NCI-H187 treated with DMSO at 0.1 percent for 48 hours (cell line): Measurements from ENCODE around the gene ALCAM.

Experiments used
- DNase-seq: peaks from one replicate; lab custom pipeline; 2025; lab: John Stamatoyannopoulos, UW

ALCAM gene

GRCh38 chr3:105356396-105356795 is 10.3 kb upstream of the ALCAM start:
- DNase-seq, result no peak

- DNase-seq, result no peak
Observed at GRCh38 chr3:105356988-105357387, 9.7 kb upstream of the ALCAM start.

- no peak for DNase-seq
Observed at GRCh38 chr3:105359098-105359762, 7.5 kb upstream of the ALCAM start.

GRCh38 chr3:105360003-105360402 is 6.7 kb upstream of the ALCAM start:
- no peak for DNase-seq

- no peak for DNase-seq
Observed at GRCh38 chr3:105362021-105362665, 4.6 kb upstream of the ALCAM start.

GRCh38 chr3:105364128-105364527 is 2.6 kb upstream of the ALCAM start:
- no peak for DNase-seq

GRCh38 chr3:105365081-105365390 is 1.7 kb upstream of the ALCAM start:
- DNase-seq, result no peak

- DNase-seq, result no peak
Observed at GRCh38 chr3:105365391-105366325, 1.1 kb upstream of the ALCAM start.

- DNase-seq, result no peak
Observed at GRCh38 chr3:105367063-105367405, 325 bp downstream of the ALCAM start.

GRCh38 chr3:105367406-105368213 is 901 bp downstream of the ALCAM start:
- DNase-seq, result peak; percentile 13

GRCh38 chr3:105368566-105369499 is 2.1 kb downstream of the ALCAM start:
- DNase-seq, result peak; percentile 72

GRCh38 chr3:105369500-105370371 is 3.0 kb downstream of the ALCAM start:
- DNase-seq, result no peak

- no peak for DNase-seq
Observed at GRCh38 chr3:105373383-105373782, 6.7 kb downstream of the ALCAM start.

- DNase-seq, result no peak
Observed at GRCh38 chr3:105375750-105376511, 9.2 kb downstream of the ALCAM start.

- no peak for DNase-seq
Observed at GRCh38 chr3:105377716-105378115, 11.0 kb downstream of the ALCAM start.

GRCh38 chr3:105385179-105385578 is 18.5 kb downstream of the ALCAM start:
- DNase-seq, result no peak

GRCh38 chr3:105385819-105386508 is 19.3 kb downstream of the ALCAM start:
- no peak for DNase-seq

- no peak for DNase-seq
Observed at GRCh38 chr3:105387122-105387751, 20.5 kb downstream of the ALCAM start.
